RWPE2 (cell line): Measurements from ENCODE around the gene MRPL14.
"Not testable (repeated sequence)": the region's sequence is repeated elsewhere in the genome, so short reads cannot be mapped to it uniquely, and the experiment has no call there.

Source experiments
- ATAC-seq: fragments of 200-7000 bp; cut with Tn5 transposase; 3 replicates; pipeline ENCODE4 v1.9.1; 2021; ENCODE audit warnings: low read depth
- DNase-seq: peaks from one replicate; pipeline ENCODE4 v3.0.0-alpha.2; 2020; ENCODE audit warnings: low spot score
- H3K27ac ChIP-seq: fragments of 450-650 bp; 2 replicates; pipeline ENCODE4 v1.5.1; 2017; ENCODE audit warnings: mild to moderate bottlenecking; ENCODE audit not compliant: poor library complexity, severe bottlenecking
- H3K27me3 ChIP-seq: fragments of 250-450 bp; sonication (Bioruptor Pico); 2 replicates; pipeline ENCODE4 v1.5.1; 2021; ENCODE audit warnings: mild to moderate bottlenecking, moderate library complexity; ENCODE audit not compliant: insufficient read depth, poor library complexity, severe bottlenecking
- H3K36me3 ChIP-seq: fragments of 250-450 bp; sonication (Bioruptor Pico); 2 replicates; pipeline ENCODE4 v1.5.1; 2020; ENCODE audit warnings: low read depth, mild to moderate bottlenecking, moderate library complexity
- H3K4me1 ChIP-seq: fragments of 250-450 bp; sonication (Bioruptor Pico); 2 replicates; pipeline ENCODE4 v1.5.1; 2021; ENCODE audit warnings: mild to moderate bottlenecking, moderate library complexity; ENCODE audit not compliant: insufficient read depth, poor library complexity, severe bottlenecking
- H3K4me3 ChIP-seq: fragments of 250-450 bp; sonication (Bioruptor Pico); 2 replicates; pipeline ENCODE4 v1.5.1; 2021; ENCODE audit warnings: mild to moderate bottlenecking, moderate library complexity; ENCODE audit not compliant: severe bottlenecking
- H3K9me3 ChIP-seq: fragments of 250-450 bp; sonication (Bioruptor Pico); 2 replicates; pipeline ENCODE4 v1.5.1; 2021; ENCODE audit warnings: mild to moderate bottlenecking, moderate library complexity; ENCODE audit not compliant: severe bottlenecking
- CTCF ChIP-seq: fragments of 450-650 bp; IDR thresholded peaks from one replicate; pipeline ENCODE4 v1.5.1; 2017; ENCODE audit warnings: mild to moderate bottlenecking, moderate library complexity; ENCODE audit not compliant: poor library complexity, severe bottlenecking

Gene MRPL14

GRCh38 chr6:44093750-44094402 is 33.4 kb downstream of the MRPL14 start:
- H3K4me3 ChIP-seq: no peak overlapping the region
- TF ChIP-seq CTCF: no peak
- H3K27ac ChIP-seq: no peak overlapping the region
- ATAC-seq (no peak), DNase-seq (no peak)
- no peaks in the 10 kb centered on the region for H3K9me3 ChIP-seq
- no peaks in the 10 kb centered on the region; the same call in 1 of the 2 replicates for H3K36me3 ChIP-seq
- no peaks in the 10 kb centered on the region for H3K27me3 ChIP-seq
- no peaks in the 10 kb centered on the region for H3K4me1 ChIP-seq

GRCh38 chr6:44093066-44093465 is 34.2 kb downstream of the MRPL14 start:
- Histone ChIP-seq H3K27ac (no peak overlapping the region), H3K9me3 (no peaks in the 10 kb centered on the region), H3K4me1 (no peaks in the 10 kb centered on the region), H3K4me3 (no peak overlapping the region), H3K27me3 (no peaks in the 10 kb centered on the region), H3K36me3 (no peaks in the 10 kb centered on the region; the same call in 1 of the 2 replicates)
- DNase-seq: no peak
- no peak for ATAC-seq
- TF ChIP-seq CTCF: no peak

- Histone ChIP-seq H3K36me3 (no peaks in the 10 kb centered on the region; the same call in 1 of the 2 replicates), H3K4me3 (no peak overlapping the region), H3K4me1 (no peaks in the 10 kb centered on the region), H3K27me3 (no peaks in the 10 kb centered on the region), H3K27ac (no peak overlapping the region), H3K9me3 (no peaks in the 10 kb centered on the region)
- TF ChIP-seq CTCF: no peak
- ATAC-seq (no peak), DNase-seq (no peak)
Observed at GRCh38 chr6:44091981-44092884, 35.0 kb downstream of the MRPL14 start.

- H3K9me3 ChIP-seq, H3K4me3 ChIP-seq, H3K36me3 ChIP-seq, DNase-seq, H3K4me1 ChIP-seq, ATAC-seq, H3K27ac ChIP-seq, H3K27me3 ChIP-seq: not testable (repeated sequence)
Observed at GRCh38 chr6:44091356-44091755, 35.9 kb downstream of the MRPL14 start.

- no peaks in the 10 kb centered on the region for H3K4me1 ChIP-seq
- DNase-seq: no peak
- no peak overlapping the region for H3K4me3 ChIP-seq
- no peak for TF ChIP-seq CTCF
- ATAC-seq: no peak
- no peaks in the 10 kb centered on the region; the same call in 1 of the 2 replicates for H3K36me3 ChIP-seq
- no peaks in the 10 kb centered on the region for H3K27me3 ChIP-seq
- H3K27ac ChIP-seq: no peak overlapping the region
- no peaks in the 10 kb centered on the region for H3K9me3 ChIP-seq
Observed at GRCh38 chr6:44090465-44090864, 36.8 kb downstream of the MRPL14 start.
